Activated CD8-positive, alpha-beta T cell treated with anti-CD3 and anti-CD28 coated beads, Interleukin-2, amount 10 ng/mL, durations not matched to agents 7 days and 5 days (primary cell): ENCODE data around the gene BCR. TPM values are rescaled to one million over a fixed set of nuclear protein-coding genes. Genes with fewer than 3 reads are reported as not detected.

ENCODE experiments used
- ATAC-seq: fragments of 150-1000 bp; cut with Tn5 transposase; one replicate; pipeline ENCODE4 v1.10.0; 2021; ENCODE audit warnings: moderate library complexity
- CTCF ChIA-PET: fragments of 350-600 bp; sonication (Branson Sonifier 250); formaldehyde crosslinking; loops from one replicate; lab custom pipeline; 2021; ENCODE audit warnings: antibody characterized with exemption; lab: Charles Lee
- POLR2A ChIA-PET: fragments of 350-600 bp; sonication (Branson Sonifier 250); formaldehyde crosslinking; loops from one replicate; lab custom pipeline; 2021; ENCODE audit warnings: antibody characterized with exemption; lab: Charles Lee
- DNase-seq: peaks from one replicate; pipeline ENCODE4 v3.0.0-alpha.2; 2020
- H3K27ac Mint-ChIP-seq: one replicate; pipeline ENCODE4 v1.8.0; 2021; ENCODE audit warnings: mild to moderate bottlenecking, mixed read lengths
- H3K27me3 Mint-ChIP-seq: one replicate; pipeline ENCODE4 v1.8.0; 2021; ENCODE audit warnings: low read depth, mixed read lengths
- H3K36me3 Mint-ChIP-seq: one replicate; pipeline ENCODE4 v1.8.0; 2021; ENCODE audit warnings: low read depth, mixed read lengths
- H3K4me1 Mint-ChIP-seq: one replicate; pipeline ENCODE4 v1.8.0; 2021; ENCODE audit warnings: low read depth, mixed read lengths
- H3K4me3 Mint-ChIP-seq: one replicate; pipeline ENCODE4 v1.8.0; 2021; ENCODE audit warnings: mild to moderate bottlenecking, mixed read lengths
- H3K9me3 Mint-ChIP-seq: one replicate; pipeline ENCODE4 v1.8.0; 2022; ENCODE audit warnings: mixed read lengths; ENCODE audit not compliant: insufficient read depth
- total RNA-seq, 2 experiments: library from RNA; stranded (reverse); gene quantifications; one replicate each; pipeline ENCODE4 v1.2.3, GENCODE V29; 2021

The BCR gene
- total RNA-seq, 2 experiments from 2014 or later = 31.1 to 31.9 TPM

GRCh38 chr22:23221351-23221804, 41.1 kb downstream of the BCR start:
- ATAC-seq = no peak
- Mint-ChIP-seq H3K36me3 (peaks cover 9% of the 10 kb centered on the region), H3K4me1 (peaks cover 89% of the 10 kb centered on the region), H3K27me3 (no peaks in the 10 kb centered on the region), H3K4me3 (no peak overlapping the region), H3K27ac (peak overlapping the region; percentile 76), H3K9me3 (no peaks in the 10 kb centered on the region)
- CTCF ChIA-PET = interaction anchor here (1.8 to 2.6 kb wide), 2 partner anchors 43 to 60 kb away, joined by 6 to 7 read pairs; no protein-coding TSS in a partner anchor
- POLR2A ChIA-PET = no interaction called here
- no peak for DNase-seq

- no peak for ATAC-seq
- DNase-seq = no peak
- H3K9me3 Mint-ChIP-seq = no peaks in the 10 kb centered on the region
- H3K27me3 Mint-ChIP-seq = no peaks in the 10 kb centered on the region
- peak overlapping the region; percentile 46 for H3K27ac Mint-ChIP-seq
- peaks cover 89% of the 10 kb centered on the region for H3K4me1 Mint-ChIP-seq
- no peak overlapping the region for H3K4me3 Mint-ChIP-seq
- ChIA-PET CTCF (no interaction called here), POLR2A (no interaction called here)
- peaks cover 4% of the 10 kb centered on the region for H3K36me3 Mint-ChIP-seq
Observed at GRCh38 chr22:23222033-23222792, 41.9 kb downstream of the BCR start.

GRCh38 chr22:23222793-23223568, 42.7 kb downstream of the BCR start:
- no peak for ATAC-seq
- H3K27me3 Mint-ChIP-seq = no peaks in the 10 kb centered on the region
- H3K27ac Mint-ChIP-seq = peak overlapping the region; percentile 63
- peaks cover 4% of the 10 kb centered on the region for H3K9me3 Mint-ChIP-seq
- CTCF ChIA-PET = no interaction called here
- no peak for DNase-seq
- H3K4me1 Mint-ChIP-seq = peaks cover 87% of the 10 kb centered on the region
- peaks cover 10% of the 10 kb centered on the region for H3K36me3 Mint-ChIP-seq
- H3K4me3 Mint-ChIP-seq = no peak overlapping the region
- POLR2A ChIA-PET = no interaction called here

- ChIA-PET CTCF (no interaction called here), POLR2A (no interaction called here)
- no peak for DNase-seq
- no peaks in the 10 kb centered on the region for H3K27me3 Mint-ChIP-seq
- H3K4me1 Mint-ChIP-seq = peaks cover 79% of the 10 kb centered on the region
- no peak overlapping the region for H3K4me3 Mint-ChIP-seq
- peaks cover 10% of the 10 kb centered on the region for H3K9me3 Mint-ChIP-seq
- peak overlapping the region; percentile 58 for H3K27ac Mint-ChIP-seq
- no peak for ATAC-seq
- peaks cover 15% of the 10 kb centered on the region for H3K36me3 Mint-ChIP-seq
Observed at GRCh38 chr22:23223569-23224317, 43.4 kb downstream of the BCR start.

- CTCF ChIA-PET = no interaction called here
- POLR2A ChIA-PET = interaction anchor here (0.8 kb wide), 1 partner anchor 43 kb away, joined by 3 read pairs; no protein-coding TSS in a partner anchor
- Mint-ChIP-seq H3K4me3 (no peak overlapping the region), H3K9me3 (peaks cover 17% of the 10 kb centered on the region), H3K4me1 (peaks cover 68% of the 10 kb centered on the region), H3K36me3 (peaks cover 26% of the 10 kb centered on the region), H3K27me3 (no peaks in the 10 kb centered on the region), H3K27ac (peak overlapping the region; percentile 30)
- no peak for DNase-seq
- ATAC-seq = no peak
Observed at GRCh38 chr22:23224846-23225245, 44.5 kb downstream of the BCR start.

- CTCF ChIA-PET = no interaction called here
- Mint-ChIP-seq H3K27me3 (no peaks in the 10 kb centered on the region), H3K9me3 (peaks cover 17% of the 10 kb centered on the region), H3K4me3 (no peak overlapping the region), H3K36me3 (peaks cover 31% of the 10 kb centered on the region), H3K27ac (peak overlapping the region; percentile 65), H3K4me1 (peaks cover 63% of the 10 kb centered on the region)
- no peak for ATAC-seq
- DNase-seq = no peak
- POLR2A ChIA-PET = interaction anchor here (0.8 kb wide), 1 partner anchor 44 kb away, joined by 3 read pairs; no protein-coding TSS in a partner anchor
Observed at GRCh38 chr22:23225337-23225723, 45.0 kb downstream of the BCR start.

GRCh38 chr22:23225724-23226496, 45.6 kb downstream of the BCR start:
- peaks cover 17% of the 10 kb centered on the region for H3K9me3 Mint-ChIP-seq
- peaks cover 57% of the 10 kb centered on the region for H3K4me1 Mint-ChIP-seq
- peak overlapping the region; percentile 34 for H3K4me3 Mint-ChIP-seq
- CTCF ChIA-PET = interaction anchor here (1.3 to 1.7 kb wide), 3 partner anchors 17 to 51 kb away, joined by 3 to 5 read pairs (median 4); no protein-coding TSS in a partner anchor
- DNase-seq (peak; percentile 42), ATAC-seq (peak; percentile 54)
- H3K27me3 Mint-ChIP-seq = no peaks in the 10 kb centered on the region
- H3K36me3 Mint-ChIP-seq = peaks cover 34% of the 10 kb centered on the region
- peak overlapping the region; percentile 74 for H3K27ac Mint-ChIP-seq
- POLR2A ChIA-PET = interaction anchor here (0.8 to 1.4 kb wide), 2 partner anchors 17 to 44 kb away, joined by 3 read pairs; no protein-coding TSS in a partner anchor

- H3K4me1 Mint-ChIP-seq = peaks cover 52% of the 10 kb centered on the region
- peaks cover 17% of the 10 kb centered on the region for H3K9me3 Mint-ChIP-seq
- peak overlapping the region; percentile 34 for H3K4me3 Mint-ChIP-seq
- CTCF ChIA-PET = interaction anchor here (1.1 to 1.7 kb wide), 4 partner anchors 17 to 52 kb away, joined by 3 to 5 read pairs (median 4); no protein-coding TSS in a partner anchor
- POLR2A ChIA-PET = interaction anchor here (1.4 kb wide), 1 partner anchor 17 kb away, joined by 3 read pairs; no protein-coding TSS in a partner anchor
- ATAC-seq = no peak
- H3K36me3 Mint-ChIP-seq = peaks cover 34% of the 10 kb centered on the region
- H3K27ac Mint-ChIP-seq = peak overlapping the region; percentile 74
- no peaks in the 10 kb centered on the region for H3K27me3 Mint-ChIP-seq
- no peak for DNase-seq
Observed at GRCh38 chr22:23226497-23226850, 46.2 kb downstream of the BCR start.

- Mint-ChIP-seq H3K27ac (no peak overlapping the region), H3K36me3 (peaks cover 34% of the 10 kb centered on the region), H3K4me3 (no peak overlapping the region), H3K9me3 (peaks cover 17% of the 10 kb centered on the region), H3K4me1 (peaks cover 45% of the 10 kb centered on the region), H3K27me3 (no peaks in the 10 kb centered on the region)
- ChIA-PET CTCF (interaction anchor here (1.1 to 1.7 kb wide), 2 partner anchors 16 to 46 kb away, joined by 3 to 5 read pairs; no protein-coding TSS in a partner anchor), POLR2A (interaction anchor here (0.8 kb wide), 1 partner anchor 10 kb away, joined by 3 read pairs; no protein-coding TSS in a partner anchor)
- no peak for DNase-seq
- ATAC-seq = no peak
Observed at GRCh38 chr22:23227380-23227779, 47.1 kb downstream of the BCR start.

GRCh38 chr22:23228503-23228902, 48.2 kb downstream of the BCR start:
- CTCF ChIA-PET = interaction anchor here (1.0 to 1.1 kb wide), 2 partner anchors 8 to 62 kb away, joined by 3 read pairs; no protein-coding TSS in a partner anchor
- POLR2A ChIA-PET = interaction anchor here (0.7 kb wide), 1 partner anchor 91 kb away, joined by 3 read pairs; no protein-coding TSS in a partner anchor
- H3K4me3 Mint-ChIP-seq = no peak overlapping the region
- no peak overlapping the region for H3K27ac Mint-ChIP-seq
- H3K9me3 Mint-ChIP-seq = peaks cover 17% of the 10 kb centered on the region
- ATAC-seq (no peak), DNase-seq (no peak)
- H3K27me3 Mint-ChIP-seq = no peaks in the 10 kb centered on the region
- peaks cover 34% of the 10 kb centered on the region for H3K36me3 Mint-ChIP-seq
- peaks cover 34% of the 10 kb centered on the region for H3K4me1 Mint-ChIP-seq
